Spleen (tissue), 11 donors: ENCODE data around the gene TCEA3. TPM values are rescaled to one million over a fixed set of nuclear protein-coding genes. Genes with fewer than 3 reads are reported as not detected.

Source experiments
- DNase-seq: peaks from one replicate; pipeline ENCODE4 v3.0.0-alpha.2; 2020
- H3K27ac ChIP-seq, 8 donors: fragments of 200-600 bp; sonication (generic) in 7 of 8; 1 replicate in 4 of 8; 2 replicates in 4 of 8; pipeline versions ENCODE4 v1.5.0 to v1.8.0; 2016 to 2021; ENCODE audit warnings: inconsistent platforms in 4 of 8, mild to moderate bottlenecking in 4 of 8, moderate library complexity in 1 of 8
- H3K27me3 ChIP-seq, 7 donors: fragments of 200-600 bp; sonication (generic) in 6 of 7; replicated peaks in 1 of 7; 1 replicate in 4 of 7; 2 replicates in 3 of 7; pipeline versions ENCODE4 v1.5.0 to v1.8.0; 2016 to 2021; ENCODE audit warnings: inconsistent platforms in 3 of 7, mild to moderate bottlenecking in 1 of 7
- H3K36me3 ChIP-seq, 6 donors: fragments of 200-600 bp; sonication (generic) in 5 of 6; 1 replicate in 4 of 6; 2 replicates in 2 of 6; pipeline versions ENCODE4 v1.5.0 to v1.8.0; 2016 to 2021; ENCODE audit warnings: inconsistent platforms in 2 of 6
- H3K4me1 ChIP-seq, 6 donors: fragments of 200-600 bp; sonication (generic) in 5 of 6; 1 replicate in 3 of 6; 2 replicates in 3 of 6; pipeline versions ENCODE4 v1.5.0 to v1.8.0; 2016 to 2021; ENCODE audit warnings: inconsistent platforms in 3 of 6
- H3K4me3 ChIP-seq, 8 donors: fragments of 200-600 bp; sonication (generic) in 7 of 8; 1 replicate in 4 of 8; 2 replicates in 4 of 8; pipeline versions ENCODE4 v1.5.0 to v1.8.0; 2016 to 2021; ENCODE audit warnings: inconsistent platforms in 4 of 8, mild to moderate bottlenecking in 4 of 8, moderate library complexity in 2 of 8
- H3K9me3 ChIP-seq, 8 donors: fragments of 200-600 bp; sonication (generic) in 7 of 8; 1 replicate in 4 of 8; 2 replicates in 4 of 8; pipeline versions ENCODE4 v1.5.0 to v1.8.0; 2016 to 2021; ENCODE audit warnings: inconsistent platforms in 4 of 8
- POLR2A ChIP-seq, 3 donors: fragments of 450-650 bp; IDR thresholded peaks; one replicate each; pipeline ENCODE4 v1.5.1; 2017; ENCODE audit warnings: antibody characterized with exemption in 3 of 3, mild to moderate bottlenecking in 1 of 3
- POLR2AphosphoS5 ChIP-seq, 3 donors: sonication (generic); formaldehyde crosslinking; IDR thresholded peaks; one replicate each; pipeline ENCODE4 v1.5.1; 2017; ENCODE audit warnings: antibody characterized with exemption in 3 of 3
- WGBS, 5 donors: extraction: QIAGEN DNeasy Blood & Tissue Kit in 3 of 5; methylation state at CpG; one replicate each; pipeline versions ENCODE4 v1.1.5 to v1.1.7; 2013 to 2018; 5-methylcytosine and 5-hydroxymethylcytosine counted together
- intact Hi-C: fragments of 100-400 bp; cut with DNase I; formaldehyde crosslinking; loops from one replicate; pipeline ENCODE4 v1.15.0; 2023; ENCODE audit warnings: low total_unique reads
- polyA plus RNA-seq, 3 donors: library from polyadenylated mRNA; stranded (reverse); fragments of 200-250 nt; gene quantifications; one replicate each; pipeline ENCODE4 v1.2.1, GENCODE V29; 2013
- total RNA-seq, 7 donors: library from RNA; depleted of rRNA in 3 of 7; stranded (reverse); fragments of >200 nt in 3 of 7; fragmentation: NEBNext Ultra II Directional in 4 of 7; extraction: Animal tissue kit (Norgen Biotek cat#: 25700) in 4 of 7; gene quantifications; one replicate each; pipeline versions ENCODE4 v1.1.0 to v1.2.1, GENCODE V29; 2016 to 2021
- TF ChIP-seq, protein P1 (sequence below), 11 experiments: fragments of 200-600 bp in 7 of 11; fragments of 450-650 bp in 4 of 11; sonication (generic) in 4 of 11; IDR thresholded peaks in 8 of 11; conservative IDR thresholded peaks in 3 of 11; 1 replicate in 7 of 11; 2 replicates in 4 of 11; pipeline versions ENCODE4 v1.4.0 to v1.8.0; 2016 to 2021; ENCODE audit warnings: antibody characterized with exemption in 11 of 11, inconsistent platforms in 4 of 11, mild to moderate bottlenecking in 1 of 11
- donor health status: healthy with polysubstance abuse.
- donor health status: DM: no; HTN: no; CAD: no; lungs with moderate emphysema.
- donor health status: DM: no; HTN: no; CAD: no.
- donor health status: Bipolar disorder and iron deficiency.
- donor health status: healthy.
- donor health status: DM: no; HTN: no; CAD: no.
- donor health status: DM: yes; HTN: yes; CAD: no.

TCEA3 gene
- total and polyA plus RNA-seq, 10 donors: 4.6 to 19.6 (median 10.5) TPM

GRCh38 chr1:23367451-23367790 is 57.1 kb downstream of the TCEA3 start:
- H3K27me3 ChIP-seq: no peaks in the 10 kb centered on the region
- peaks cover 17 to 62% (median 46%) of the 10 kb centered on the region in 6 donors for H3K4me1 ChIP-seq
- WGBS, 5 donors: 66 to 72% (median 70%) methylated on average over 9 of the region's 9 CpGs
- DNase-seq: no peak
- peak overlapping the region; percentile 87 to 99 (median 96) for H3K27ac ChIP-seq
- no peak for TF ChIP-seq POLR2AphosphoS5 (IDR thresholded peaks at IDR 0.05)
- TF ChIP-seq, protein P1, sequence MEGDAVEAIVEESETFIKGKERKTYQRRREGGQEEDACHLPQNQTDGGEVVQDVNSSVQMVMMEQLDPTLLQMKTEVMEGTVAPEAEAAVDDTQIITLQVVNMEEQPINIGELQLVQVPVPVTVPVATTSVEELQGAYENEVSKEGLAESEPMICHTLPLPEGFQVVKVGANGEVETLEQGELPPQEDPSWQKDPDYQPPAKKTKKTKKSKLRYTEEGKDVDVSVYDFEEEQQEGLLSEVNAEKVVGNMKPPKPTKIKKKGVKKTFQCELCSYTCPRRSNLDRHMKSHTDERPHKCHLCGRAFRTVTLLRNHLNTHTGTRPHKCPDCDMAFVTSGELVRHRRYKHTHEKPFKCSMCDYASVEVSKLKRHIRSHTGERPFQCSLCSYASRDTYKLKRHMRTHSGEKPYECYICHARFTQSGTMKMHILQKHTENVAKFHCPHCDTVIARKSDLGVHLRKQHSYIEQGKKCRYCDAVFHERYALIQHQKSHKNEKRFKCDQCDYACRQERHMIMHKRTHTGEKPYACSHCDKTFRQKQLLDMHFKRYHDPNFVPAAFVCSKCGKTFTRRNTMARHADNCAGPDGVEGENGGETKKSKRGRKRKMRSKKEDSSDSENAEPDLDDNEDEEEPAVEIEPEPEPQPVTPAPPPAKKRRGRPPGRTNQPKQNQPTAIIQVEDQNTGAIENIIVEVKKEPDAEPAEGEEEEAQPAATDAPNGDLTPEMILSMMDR (IDR thresholded peaks at IDR 0.05 in 8 of 11, conservative IDR thresholded peaks at IDR 0.05 in 3 of 11): no peak
- TF ChIP-seq POLR2A (IDR thresholded peaks at IDR 0.05): no peak
- H3K36me3 ChIP-seq: peaks cover 10 to 45% (median 37%) of the 10 kb centered on the region in 6 donors
- H3K9me3 ChIP-seq: peaks cover 7 to 33% (median 25%) of the 10 kb centered on the region in 8 donors
- peak overlapping the region; percentile 63 to 92 (median 74) for H3K4me3 ChIP-seq
- intact Hi-C loops: no loop called here

- WGBS, 5 donors: 86 to 94% (median 90%) methylated on average over 5 of the region's 5 CpGs
- H3K4me3 ChIP-seq: peak overlapping the region in 2 of 8 donors; percentile 83 to 84
Observed at GRCh38 chr1:23366598-23366997, 58.0 kb downstream of the TCEA3 start.

GRCh38 chr1:23366146-23366545 is 58.4 kb downstream of the TCEA3 start:
- Histone ChIP-seq H3K9me3 (peaks cover 14 to 46% (median 38%) of the 10 kb centered on the region in 8 donors), H3K36me3 (peaks cover 17 to 58% (median 50%) of the 10 kb centered on the region in 6 donors), H3K4me3 (peak overlapping the region in 1 of 8 donors; percentile 83), H3K27me3 (no peaks in the 10 kb centered on the region), H3K27ac (no peak overlapping the region), H3K4me1 (peaks cover 17 to 49% (median 38%) of the 10 kb centered on the region in 6 donors)
- TF ChIP-seq POLR2A (IDR thresholded peaks at IDR 0.05): no peak
- no peak for DNase-seq
- 79 to 93% (median 86%) methylated on average over 2 of the region's 2 CpGs for WGBS, 5 donors
- intact Hi-C loops: no loop called here

More at GRCh38 chr1:23366598-23366997, 58.0 kb downstream of the TCEA3 start:
- intact Hi-C loops: no loop called here
- Histone ChIP-seq H3K27me3 (no peaks in the 10 kb centered on the region), H3K9me3 (peaks cover 10 to 42% (median 33%) of the 10 kb centered on the region in 8 donors), H3K27ac (peak overlapping the region in 1 of 8 donors; percentile 96), H3K4me1 (peaks cover 17 to 54% (median 41%) of the 10 kb centered on the region in 6 donors), H3K36me3 (peaks cover 17 to 53% (median 45%) of the 10 kb centered on the region in 6 donors)
- DNase-seq: no peak
- TF ChIP-seq POLR2A (IDR thresholded peaks at IDR 0.05): no peak
- no peak for TF ChIP-seq POLR2AphosphoS5 (IDR thresholded peaks at IDR 0.05)
- TF ChIP-seq, protein P1 (IDR thresholded peaks at IDR 0.05 in 8 of 11, conservative IDR thresholded peaks at IDR 0.05 in 3 of 11): no peak

DNA sequence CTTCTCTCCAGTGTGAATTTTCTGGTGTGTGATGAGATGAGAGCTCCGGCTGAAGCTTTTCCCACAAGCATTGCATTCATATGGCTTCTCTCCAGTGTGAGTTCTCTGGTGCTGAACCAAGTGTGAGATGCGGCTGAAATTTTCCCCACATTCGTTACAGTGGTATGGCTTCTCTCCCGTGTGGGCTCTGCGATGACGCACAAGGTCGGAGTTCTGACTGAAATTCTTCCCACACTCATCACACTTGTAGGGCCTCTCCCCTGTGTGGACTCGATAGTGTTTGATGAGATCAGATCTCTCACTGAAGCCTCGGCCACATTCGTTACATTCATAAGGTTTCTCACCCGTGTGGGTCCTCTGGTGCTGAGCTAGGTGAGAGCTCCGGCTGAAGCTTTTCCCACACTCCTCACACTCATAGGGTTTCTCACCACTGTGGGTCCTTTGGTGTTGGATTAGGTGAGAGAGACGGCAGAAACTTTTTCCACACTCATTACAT is 62.3 kb downstream of the TCEA3 start:
- 97 to 98% (median 98%) methylated on average over 13 of the region's 13 CpGs for WGBS, 5 donors
- peaks cover 1 to 21% (median 13%) of the 10 kb centered on the region in 6 donors for H3K4me1 ChIP-seq
- no peaks in the 10 kb centered on the region for H3K27me3 ChIP-seq
- H3K27ac ChIP-seq: no peak overlapping the region
- no peak for TF ChIP-seq POLR2A (IDR thresholded peaks at IDR 0.05)
- TF ChIP-seq, protein P1 (IDR thresholded peaks at IDR 0.05 in 8 of 11, conservative IDR thresholded peaks at IDR 0.05 in 3 of 11): no peak
- intact Hi-C loops: no loop called here
- no peak for DNase-seq
- peaks cover 19 to 84% (median 68%) of the 10 kb centered on the region in 6 donors for H3K36me3 ChIP-seq
- H3K4me3 ChIP-seq: peak overlapping the region in 1 of 8 donors; percentile 26
- peaks cover 20 to 84% (median 67%) of the 10 kb centered on the region in 8 donors for H3K9me3 ChIP-seq
